Ishikawa (cell line): ENCODE results near the gene MXI1.

Experiments used
- CEBPB ChIP-seq: IDR thresholded peaks from 2 replicates; pipeline ENCODE4 v1.6.1; 2012
- CREB1 ChIP-seq: IDR thresholded peaks from 2 replicates; pipeline ENCODE4 v1.6.1; 2012; ENCODE audit warnings: low read depth
- EGR1 ChIP-seq: IDR thresholded peaks from 2 replicates; pipeline ENCODE4 v1.6.1; 2012
- EP300 ChIP-seq: IDR thresholded peaks from 2 replicates; pipeline ENCODE4 v1.6.1; 2012; ENCODE audit warnings: borderline replicate concordance
- FOXM1 ChIP-seq: IDR thresholded peaks from 2 replicates; pipeline ENCODE4 v1.6.1; 2012; ENCODE audit warnings: low read depth, borderline replicate concordance
- MAX ChIP-seq: IDR thresholded peaks from 2 replicates; pipeline ENCODE4 v1.6.1; 2012
- NFIC ChIP-seq: IDR thresholded peaks from 2 replicates; pipeline ENCODE4 v1.6.1; 2012
- RAD21 ChIP-seq: IDR thresholded peaks from 2 replicates; pipeline ENCODE4 v1.6.1; 2012; ENCODE audit warnings: low read depth
- REST ChIP-seq: IDR thresholded peaks from 2 replicates; pipeline ENCODE4 v1.6.1; 2012; ENCODE audit warnings: low read depth, mild to moderate bottlenecking
- TAF1 ChIP-seq: IDR thresholded peaks from 2 replicates; pipeline ENCODE4 v1.6.1; 2012; ENCODE audit warnings: low read depth, mild to moderate bottlenecking
- TCF12 ChIP-seq: IDR thresholded peaks from 2 replicates; pipeline ENCODE4 v1.6.1; 2012; ENCODE audit warnings: low read depth
- TEAD4 ChIP-seq: IDR thresholded peaks from 2 replicates; pipeline ENCODE4 v1.6.1; 2012
- USF1 ChIP-seq: IDR thresholded peaks from 2 replicates; pipeline ENCODE4 v1.6.1; 2012
- YY1 ChIP-seq: IDR thresholded peaks from 2 replicates; pipeline ENCODE4 v1.6.1; 2012; ENCODE audit warnings: low read depth
- ZBTB7A ChIP-seq: IDR thresholded peaks from 2 replicates; pipeline ENCODE4 v1.6.1; 2012; ENCODE audit warnings: low read depth

Gene MXI1

GRCh38 chr10:110241841-110242240 lies 34.4 kb downstream of the MXI1 start:
- TF ChIP-seq ZBTB7A = no peak

GRCh38 chr10:110242511-110242910 lies 35.1 kb downstream of the MXI1 start:
- TF ChIP-seq TCF12 (no peak), EGR1 (no peak), ZBTB7A (no peak), CREB1 (no peak), TEAD4 (no peak), CEBPB (no peak), MAX (no peak), NFIC (no peak), YY1 (no peak), USF1 (no peak), FOXM1 (no peak), TAF1 (no peak), RAD21 (no peak), EP300 (no peak), REST (no peak)

GRCh38 chr10:110244550-110244949 lies 37.1 kb downstream of the MXI1 start:
- TF ChIP-seq USF1 = no peak
- no peak for TF ChIP-seq TAF1

GRCh38 chr10:110252151-110252550 lies 44.7 kb downstream of the MXI1 start:
- TF ChIP-seq TEAD4 (no peak), TAF1 (no peak), REST (no peak), NFIC (no peak), ZBTB7A (no peak), TCF12 (no peak), EP300 (no peak), EGR1 (no peak), MAX (no peak), RAD21 (no peak), CEBPB (no peak), FOXM1 (no peak), YY1 (no peak), USF1 (no peak), CREB1 (no peak)

GRCh38 chr10:110254467-110254866 lies 47.1 kb downstream of the MXI1 start:
- TF ChIP-seq ZBTB7A (no peak), MAX (no peak), NFIC (no peak), REST (no peak)
